HCEC 1CT (cell line): ENCODE measurements around the gene GREB1.
"Not testable (repeated sequence)": the region's sequence is repeated elsewhere in the genome, so short reads cannot be mapped to it uniquely, and the experiment has no call there.

Experiments
- DNase-seq: peaks from one replicate; pipeline ENCODE4 v3.0.0-alpha.2; 2017

The GREB1 gene

DNA sequence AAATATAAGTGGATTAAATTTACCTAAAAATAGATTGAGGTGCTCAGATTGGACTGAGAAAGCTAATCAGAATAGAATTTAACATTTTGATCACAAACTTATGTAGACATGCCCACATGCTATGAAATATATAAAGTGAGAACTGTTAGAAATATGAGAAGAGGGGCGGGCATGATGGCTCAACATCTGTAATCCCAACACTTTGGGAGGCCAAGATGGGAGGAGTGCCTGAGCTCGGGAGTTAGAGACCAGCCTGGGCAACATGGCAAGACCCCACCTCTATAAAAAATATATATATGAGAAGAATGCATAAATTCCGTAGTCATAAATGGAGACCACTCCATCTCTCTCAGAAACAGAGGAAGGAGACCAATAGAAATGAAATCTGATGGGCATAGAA, 110.4 kb downstream of the GREB1 start:
- no peak for DNase-seq

DNA sequence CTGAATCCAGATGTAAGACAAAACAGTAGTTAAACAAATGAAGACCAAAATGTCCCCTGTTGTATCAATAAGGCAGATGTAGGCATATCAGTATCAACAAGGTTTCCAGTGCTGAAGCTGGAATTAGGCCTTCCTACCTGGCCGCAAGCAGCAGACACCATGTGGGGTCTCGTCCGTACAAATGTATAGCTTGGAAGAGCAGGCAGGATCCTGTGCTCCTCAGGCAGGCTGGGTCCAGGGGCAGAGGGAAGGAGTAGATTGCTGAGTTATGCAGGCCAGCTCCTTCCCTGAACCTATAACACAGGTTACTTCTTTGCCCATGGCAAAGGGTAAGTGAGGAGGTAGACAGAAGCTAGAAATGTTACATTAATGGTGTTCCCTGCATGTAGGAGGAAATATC, 112.7 kb downstream of the GREB1 start:
- DNase-seq = no peak

DNA sequence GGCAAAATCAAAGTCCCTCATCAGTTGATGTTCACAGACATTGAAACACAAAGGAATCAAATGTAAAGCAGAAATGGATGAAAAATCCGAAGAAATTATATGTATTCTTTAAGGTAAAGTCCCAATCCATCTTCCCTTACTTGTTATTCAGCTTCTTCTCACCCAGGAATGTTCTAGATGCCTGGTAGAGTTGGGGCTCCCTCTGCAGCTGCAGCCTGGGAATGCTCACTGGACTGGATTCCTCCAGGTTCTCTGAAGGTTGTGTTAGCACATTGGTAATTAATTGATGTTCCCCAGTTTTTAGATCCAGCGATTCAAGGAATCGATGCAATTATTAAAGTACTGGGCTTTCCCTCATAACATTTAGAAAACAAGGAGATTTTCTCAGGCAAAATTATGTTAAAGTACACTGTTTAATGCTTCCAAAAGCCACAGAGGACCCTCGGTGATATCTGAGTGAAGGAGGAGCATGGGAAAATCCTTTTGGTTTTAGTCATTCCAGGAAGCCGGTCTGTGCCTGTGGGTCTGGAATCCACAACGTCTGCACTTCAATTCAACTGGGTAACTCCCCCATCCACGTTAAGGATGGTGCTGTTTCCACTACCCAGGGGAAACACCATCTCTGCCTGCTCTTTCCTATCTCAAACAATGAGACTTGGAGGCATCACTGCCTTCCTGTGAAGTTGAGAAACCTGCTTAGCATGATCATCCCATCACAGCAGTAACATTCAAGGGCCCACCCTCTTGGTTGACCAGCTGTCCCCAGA, 114.2 kb downstream of the GREB1 start:
- DNase-seq = peak; percentile 21

DNA sequence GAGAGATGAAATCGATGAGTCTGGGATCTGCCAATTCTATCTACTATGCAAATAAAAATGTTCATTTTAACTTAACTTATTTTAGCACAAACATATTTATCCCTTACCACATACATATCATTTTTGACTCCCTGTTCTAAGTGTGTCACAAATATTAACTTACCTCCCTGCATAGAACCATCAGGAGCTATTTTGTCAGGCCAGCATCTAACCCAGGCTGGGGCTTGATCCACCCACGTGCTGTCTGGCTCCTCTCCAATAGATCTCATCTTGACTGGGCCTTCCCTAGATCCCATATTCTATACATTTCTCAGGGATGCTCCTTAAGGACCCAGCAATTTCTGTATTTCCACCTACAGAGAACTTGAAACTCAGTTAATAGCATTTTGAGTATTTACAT, 115.2 kb downstream of the GREB1 start:
- no peak for DNase-seq

DNA sequence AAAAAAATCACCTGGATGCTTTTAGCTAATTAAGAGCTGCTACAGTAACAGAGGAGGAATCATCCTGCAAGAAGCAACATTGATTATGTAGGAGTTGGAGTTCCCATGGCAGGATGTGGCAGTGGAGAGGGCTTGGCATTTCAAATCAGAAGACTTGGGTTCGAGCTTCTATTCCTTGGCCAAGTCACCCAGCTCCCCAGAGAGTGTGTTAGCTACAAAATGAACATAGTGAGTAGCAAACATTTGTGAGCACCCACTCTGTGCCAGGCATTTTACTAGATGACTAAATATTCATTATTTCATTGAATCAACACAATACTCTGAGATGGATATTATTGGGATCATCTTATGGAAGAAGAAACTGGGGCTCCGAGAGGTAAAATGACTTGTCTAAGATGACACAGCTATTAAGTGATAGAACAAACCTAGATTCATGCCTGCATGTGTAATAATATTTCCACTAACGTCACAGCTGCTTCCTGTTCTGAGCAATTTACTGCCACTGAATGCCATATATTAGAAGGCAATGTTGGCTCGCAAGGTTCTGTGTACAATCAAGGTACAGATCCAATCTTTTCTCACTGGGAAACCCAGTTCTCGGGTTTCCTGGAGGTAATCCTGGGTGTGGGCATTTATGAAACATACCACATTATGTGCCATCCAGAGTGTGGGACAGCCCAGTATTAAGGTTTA, 118.2 kb downstream of the GREB1 start:
- DNase-seq = no peak

DNA sequence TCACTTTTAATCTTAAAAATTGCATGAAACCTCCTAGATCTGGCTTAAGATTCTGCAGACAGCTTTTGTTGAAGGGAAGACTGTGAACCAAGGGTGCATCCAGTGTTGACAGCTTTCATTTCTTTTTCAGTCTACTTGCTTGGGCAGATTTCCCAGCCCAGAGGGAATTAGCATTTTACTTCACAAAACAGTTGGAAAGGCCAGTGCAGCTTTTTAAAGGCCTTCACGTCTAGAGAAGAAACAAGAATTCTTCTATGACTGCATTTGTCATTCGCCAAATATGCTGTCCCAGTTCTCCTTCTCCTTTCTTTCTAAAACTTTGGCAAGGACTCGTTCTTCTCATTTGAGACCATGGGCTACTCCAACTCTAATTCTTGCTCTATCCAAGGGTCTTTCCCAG, 118.7 kb downstream of the GREB1 start:
- no peak for DNase-seq

DNA sequence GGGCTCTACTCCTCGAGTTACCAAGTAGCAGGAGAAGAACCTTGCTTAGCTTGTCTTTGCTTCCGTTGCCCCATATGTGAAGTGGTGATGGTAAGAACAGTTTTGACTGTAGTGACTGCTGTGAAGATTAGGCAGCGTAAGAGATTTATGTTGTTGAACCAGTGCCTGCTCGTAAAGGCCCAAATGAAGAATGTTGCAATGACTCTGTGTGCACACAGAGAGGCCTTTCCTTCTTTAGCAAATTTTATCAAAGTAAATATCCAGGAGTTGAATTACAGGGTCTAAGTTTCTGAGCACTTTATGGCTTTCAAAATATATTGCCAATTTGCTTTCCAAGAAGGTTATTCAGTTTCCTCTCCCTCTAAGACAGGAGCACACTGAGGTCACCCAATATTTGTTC, 121.7 kb downstream of the GREB1 start:
- no peak for DNase-seq

DNA sequence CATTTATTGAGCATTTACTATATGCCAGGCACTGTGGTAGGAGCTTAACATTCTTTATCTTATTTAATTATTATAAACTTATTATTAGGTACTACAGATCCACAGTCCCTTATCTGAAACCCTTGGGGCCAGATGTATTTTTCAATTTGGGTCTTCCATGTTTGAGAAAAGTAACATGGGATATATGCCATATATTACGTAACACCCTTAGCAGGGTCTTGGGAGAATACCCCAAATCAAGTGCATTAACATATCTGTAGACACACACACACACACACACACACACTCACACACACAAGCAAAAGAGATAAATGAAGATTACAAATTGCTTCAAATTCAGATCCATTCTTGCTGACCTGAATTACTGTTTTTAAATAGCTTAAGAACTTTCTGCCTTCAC, 122.4 kb downstream of the GREB1 start:
- DNase-seq = no peak

DNA sequence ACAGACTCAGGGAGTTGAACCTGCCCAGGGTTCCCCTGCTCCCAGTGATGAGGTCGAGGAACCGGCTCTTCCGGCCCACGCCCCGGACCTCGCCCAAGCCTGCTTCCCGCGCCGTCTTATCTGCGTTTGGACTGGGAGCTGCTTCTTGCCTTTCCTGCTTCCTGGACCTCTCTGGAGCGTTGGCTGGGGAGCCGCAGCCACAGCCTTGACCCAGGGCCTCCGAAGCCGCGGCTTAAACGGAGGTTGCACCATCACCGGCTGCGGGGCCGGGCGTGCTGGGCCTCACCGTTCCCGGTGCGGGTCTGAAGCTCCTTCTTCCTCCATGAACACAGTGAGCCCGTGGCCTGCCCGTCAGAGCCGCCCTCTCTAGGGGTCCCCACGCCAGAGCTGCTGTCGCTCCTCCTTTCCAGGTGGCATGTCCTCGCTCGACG, 122.8 kb downstream of the GREB1 start:
- DNase-seq = no peak

DNA sequence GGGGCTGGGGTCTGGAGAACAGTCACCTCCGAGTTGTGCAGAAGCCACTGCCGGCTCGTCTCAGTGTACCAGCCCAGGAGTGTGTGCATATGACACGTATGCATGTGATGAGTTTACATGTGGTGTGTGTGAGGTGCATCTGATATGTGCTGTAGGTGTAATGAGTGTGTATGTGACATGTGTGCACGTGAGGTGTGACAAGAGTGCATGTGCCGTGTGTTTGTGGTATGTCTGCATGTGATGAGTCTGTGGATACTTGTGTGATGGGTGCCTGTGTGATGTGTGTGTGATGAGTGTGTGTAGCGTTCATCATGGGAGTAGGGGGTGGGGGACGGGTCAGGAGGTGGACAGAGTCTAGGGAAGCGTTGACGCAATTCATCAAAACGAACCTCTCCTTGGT, 123.3 kb downstream of the GREB1 start:
- DNase-seq = no peak

DNA sequence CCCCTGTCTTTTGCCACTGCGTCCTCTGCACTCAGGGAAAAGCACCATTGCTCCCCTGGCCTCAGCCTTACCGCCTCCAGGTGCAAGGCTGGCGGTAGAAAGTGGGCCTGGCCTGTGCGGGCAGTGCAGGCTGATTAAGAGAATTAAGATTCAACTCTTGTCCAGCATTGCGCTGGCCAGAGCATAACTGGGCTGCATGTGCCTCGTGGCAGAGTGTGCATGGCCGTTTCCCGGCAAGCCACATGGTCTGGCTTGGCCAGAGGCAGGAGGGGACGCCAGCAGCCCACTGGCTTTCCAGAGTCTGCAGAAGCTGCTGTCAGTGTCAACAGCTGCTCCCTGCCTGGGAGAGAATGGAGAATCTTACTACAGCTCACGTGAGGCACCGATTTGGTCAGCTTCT, 123.8 kb downstream of the GREB1 start:
- DNase-seq = no peak

DNA sequence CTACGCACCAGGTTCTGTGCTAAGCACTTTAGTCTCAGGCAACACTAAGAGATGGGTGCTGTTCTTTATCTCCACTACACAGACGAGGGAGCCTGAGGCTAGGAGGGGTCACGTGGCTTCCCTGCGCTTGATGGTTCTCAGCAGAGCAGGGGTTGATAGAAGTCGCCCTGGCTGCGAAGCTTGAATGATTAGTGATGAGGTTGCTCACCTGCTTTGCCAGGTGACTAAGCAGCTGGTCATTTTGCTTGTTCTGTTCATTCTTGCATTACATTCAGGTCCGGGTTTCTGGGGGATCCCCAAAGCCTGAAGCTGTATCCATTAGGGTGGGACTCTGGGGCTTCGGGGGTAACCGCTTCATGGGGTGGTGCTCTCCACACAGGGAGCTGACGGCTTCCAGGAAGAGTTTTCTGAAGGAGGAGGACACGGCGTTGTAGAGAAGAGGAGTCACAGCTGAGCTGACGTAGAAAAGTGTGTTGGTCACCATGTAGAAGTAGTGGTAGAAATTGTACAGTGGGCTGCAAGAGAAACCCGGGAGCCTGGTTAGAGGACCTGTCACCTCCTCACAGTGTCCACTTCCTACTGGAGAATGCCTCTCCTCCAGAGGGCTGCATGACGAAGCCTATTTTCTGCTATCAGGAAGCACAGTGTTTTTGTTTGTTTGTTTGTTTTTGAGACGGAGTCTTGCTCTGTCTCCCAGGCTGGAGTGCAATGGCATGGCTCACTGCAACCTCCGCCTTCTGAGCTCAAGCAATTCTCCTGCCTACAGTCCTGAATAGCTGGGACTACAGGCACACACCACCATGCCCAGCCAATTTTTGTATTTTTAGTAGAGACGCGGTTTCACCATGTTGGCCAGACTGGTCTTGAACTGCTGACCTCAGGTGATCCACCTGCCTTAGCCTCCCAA, 124.6 kb downstream of the GREB1 start:
- no peak for DNase-seq

DNA sequence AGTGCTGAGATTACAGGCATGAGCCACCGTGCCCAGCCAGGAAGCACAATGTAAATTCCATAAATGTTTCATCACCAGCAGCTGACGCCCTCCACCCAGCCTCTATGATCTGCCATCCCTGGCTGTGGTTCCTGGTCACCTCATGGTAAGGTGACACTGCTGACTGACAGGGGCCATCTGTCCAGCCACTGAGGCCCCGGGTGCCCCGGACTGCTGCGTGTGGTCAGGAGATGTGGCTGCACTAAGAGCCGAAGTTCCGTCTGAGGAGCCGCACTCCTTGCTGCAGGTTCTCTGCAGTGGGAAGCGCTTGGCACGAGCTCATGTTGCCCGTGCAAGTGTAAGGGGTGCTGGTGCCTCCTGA, 125.2 kb downstream of the GREB1 start:
- no peak for DNase-seq

DNA sequence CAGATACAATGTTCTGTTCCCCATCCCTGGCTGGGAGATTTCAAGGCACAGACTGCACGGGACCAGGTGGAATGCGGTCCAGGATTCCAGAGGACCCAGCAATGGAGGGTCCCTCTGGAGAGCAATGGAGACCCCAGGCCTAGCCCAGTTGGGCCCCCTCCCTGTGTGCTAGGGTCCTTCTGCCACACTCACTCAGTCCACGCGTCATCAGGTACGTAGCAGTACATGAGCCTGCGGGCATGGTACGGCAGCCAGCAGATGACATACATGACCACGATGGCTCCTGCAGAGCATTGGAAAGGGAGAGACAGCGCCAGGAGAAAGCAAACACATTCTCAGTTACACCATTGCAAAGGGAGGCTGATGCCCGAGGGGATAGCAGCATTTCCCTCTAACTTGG, 126.0 kb downstream of the GREB1 start:
- no peak for DNase-seq

DNA sequence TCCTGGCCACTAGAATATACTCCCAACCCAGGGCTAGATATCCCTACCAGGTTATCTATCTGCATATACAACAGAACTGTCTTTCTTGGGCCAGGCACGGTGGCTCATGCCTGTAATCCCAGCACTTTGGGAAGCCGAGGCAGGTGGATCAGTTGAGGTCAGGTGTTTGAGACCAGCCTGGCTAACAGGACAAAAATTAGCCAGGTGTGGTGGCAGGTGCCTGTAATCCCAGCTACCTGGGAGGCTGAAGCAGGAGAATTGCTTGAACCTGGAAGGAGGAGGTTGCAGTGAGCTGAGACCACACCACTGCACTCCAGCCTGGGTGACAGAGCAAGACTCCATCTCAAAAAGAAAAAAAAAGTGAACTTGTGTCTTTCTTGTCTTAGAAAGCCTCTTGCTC, 126.6 kb downstream of the GREB1 start:
- DNase-seq = not testable (repeated sequence)

DNA sequence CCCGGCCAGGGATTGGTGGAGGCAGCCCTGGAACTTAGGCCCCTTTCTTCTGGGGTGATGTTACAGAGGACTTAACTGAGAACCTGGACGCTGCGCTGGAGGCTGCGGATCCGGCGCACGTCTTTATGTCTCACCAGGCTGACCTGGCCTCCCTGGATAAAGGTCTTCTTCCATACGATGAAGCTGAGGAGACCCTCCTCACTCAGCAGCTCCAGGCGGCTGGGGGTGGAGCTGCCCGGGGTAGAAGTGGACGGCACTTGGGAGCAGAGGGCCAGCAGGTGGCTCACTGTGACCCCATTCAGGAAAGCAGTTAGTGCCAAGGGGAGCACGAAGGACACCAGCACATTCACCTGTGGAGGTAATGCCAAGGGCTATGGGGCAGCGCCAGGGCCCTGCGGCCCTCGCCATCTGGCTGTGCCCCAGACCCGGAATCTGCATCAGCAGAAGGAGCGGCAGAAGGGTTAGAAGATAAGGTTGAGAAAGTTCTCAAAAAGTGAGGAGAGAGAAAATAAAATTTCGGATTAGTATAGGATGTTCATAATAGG, 128.1 kb downstream of the GREB1 start:
- no peak for DNase-seq

DNA sequence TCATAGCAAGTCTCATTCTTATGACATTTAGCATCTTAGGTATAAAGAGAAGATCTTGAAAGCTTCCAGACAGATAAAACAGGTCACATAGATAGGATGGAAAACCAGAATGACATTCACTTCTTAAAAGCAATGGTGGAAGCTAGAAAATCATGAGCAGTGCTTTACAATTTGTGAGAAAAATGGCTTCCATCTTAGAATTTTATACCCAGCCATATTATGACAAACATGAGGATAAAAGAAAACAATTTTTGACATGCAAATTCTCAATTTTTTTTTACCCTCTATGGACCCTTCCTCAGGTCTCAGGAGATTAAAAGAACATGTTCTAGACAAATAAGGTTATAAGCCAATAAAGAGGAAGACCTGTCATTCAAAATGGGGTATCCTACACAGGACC, 129.0 kb downstream of the GREB1 start:
- DNase-seq = no peak

DNA sequence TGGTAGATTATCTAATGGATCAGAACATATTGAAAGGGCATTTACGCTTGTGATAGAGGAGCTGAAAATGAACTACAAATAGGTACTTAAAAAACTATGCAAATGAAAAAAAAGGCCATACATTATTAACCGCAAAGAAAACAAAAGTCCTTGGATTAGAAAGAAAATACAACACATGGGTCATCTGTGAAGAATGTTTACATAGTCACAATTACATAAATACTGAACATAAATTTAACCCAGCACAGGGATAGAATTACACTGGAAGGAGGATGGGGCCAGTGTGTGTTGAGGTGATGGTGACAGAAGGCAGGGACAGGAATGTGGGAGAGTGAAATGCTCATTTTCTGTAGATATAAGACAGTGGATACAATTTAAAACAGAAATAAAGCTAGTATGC, 129.6 kb downstream of the GREB1 start:
- DNase-seq = peak; percentile 63

DNA sequence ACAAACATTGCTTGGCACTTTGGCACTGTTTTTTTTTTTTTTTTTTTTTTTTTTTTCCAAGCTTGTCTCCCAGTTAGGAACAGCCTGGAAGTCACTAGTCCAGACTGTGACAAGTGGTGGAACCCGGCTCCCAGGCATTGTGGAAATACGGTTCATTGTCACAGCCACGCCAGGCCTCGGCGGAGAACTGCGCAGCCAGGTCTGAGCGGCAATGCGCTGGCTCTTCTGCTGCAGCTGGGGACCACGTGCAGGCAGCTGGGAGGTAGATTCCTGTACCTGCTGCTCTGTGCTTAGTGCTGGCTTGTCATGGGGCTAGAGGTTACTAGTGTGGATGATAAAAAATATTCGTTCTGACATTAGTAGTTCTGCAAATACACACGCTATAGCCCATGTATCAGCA, 131.2 kb downstream of the GREB1 start:
- DNase-seq = no peak

DNA sequence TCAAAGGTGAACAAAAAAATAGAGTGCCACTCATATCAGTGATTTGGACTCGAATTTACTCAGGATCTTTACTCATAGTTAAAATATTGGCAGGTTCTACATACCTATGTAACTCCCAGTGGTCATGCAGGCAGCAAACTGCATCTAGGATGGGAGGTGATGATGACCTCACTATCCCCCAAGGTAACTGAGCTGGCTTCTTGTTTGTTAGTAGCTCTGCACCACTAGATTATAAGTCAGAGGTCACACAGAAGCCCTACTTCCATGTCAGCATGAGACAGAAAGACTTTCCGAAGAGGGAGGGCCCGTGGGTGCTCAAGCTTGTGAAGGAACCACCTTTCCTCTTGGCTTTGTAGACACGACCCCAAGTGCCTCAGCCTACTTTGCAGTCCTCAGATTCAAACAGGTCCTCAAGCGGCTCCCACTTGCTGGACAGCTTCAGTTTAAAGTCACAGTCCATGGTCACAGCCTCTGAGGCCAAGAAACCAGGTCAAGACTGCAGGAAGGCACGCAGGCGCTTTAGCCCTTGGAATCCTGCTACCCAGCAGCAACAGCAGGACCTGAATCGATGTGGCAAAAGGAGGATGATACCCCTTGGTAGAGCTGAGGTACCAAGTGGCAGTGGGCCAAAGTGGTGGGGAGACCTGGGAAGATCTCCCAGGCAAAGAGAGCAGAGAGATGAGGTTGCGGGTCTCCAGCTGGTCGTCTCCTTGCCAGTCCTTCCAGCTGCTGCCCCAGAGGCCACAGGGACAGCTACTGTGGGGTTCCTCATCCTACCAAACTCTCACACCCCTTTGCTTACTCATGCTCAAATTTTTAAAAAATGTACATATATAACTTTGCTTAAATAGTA, 131.9 kb downstream of the GREB1 start:
- no peak for DNase-seq

DNA sequence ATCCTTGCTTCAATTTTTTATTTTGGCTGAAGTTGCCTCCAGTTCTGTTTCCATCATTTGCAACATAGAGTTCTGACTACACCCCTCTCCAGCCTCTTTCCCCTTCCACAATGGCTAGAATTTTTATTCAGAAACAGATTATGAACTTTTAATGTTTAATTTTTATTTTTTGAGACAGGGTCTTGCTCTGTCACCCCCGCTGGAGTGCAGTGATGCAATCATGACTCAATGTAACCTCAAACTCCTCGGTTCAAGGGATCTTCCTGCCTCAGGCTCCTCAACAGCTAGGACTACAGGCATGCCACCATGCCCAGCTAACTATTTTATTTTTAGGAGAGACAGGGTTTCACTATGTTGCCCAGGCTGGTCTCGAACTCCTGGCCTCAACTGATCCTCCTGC, 133.3 kb downstream of the GREB1 start:
- peak; percentile 26 for DNase-seq

DNA sequence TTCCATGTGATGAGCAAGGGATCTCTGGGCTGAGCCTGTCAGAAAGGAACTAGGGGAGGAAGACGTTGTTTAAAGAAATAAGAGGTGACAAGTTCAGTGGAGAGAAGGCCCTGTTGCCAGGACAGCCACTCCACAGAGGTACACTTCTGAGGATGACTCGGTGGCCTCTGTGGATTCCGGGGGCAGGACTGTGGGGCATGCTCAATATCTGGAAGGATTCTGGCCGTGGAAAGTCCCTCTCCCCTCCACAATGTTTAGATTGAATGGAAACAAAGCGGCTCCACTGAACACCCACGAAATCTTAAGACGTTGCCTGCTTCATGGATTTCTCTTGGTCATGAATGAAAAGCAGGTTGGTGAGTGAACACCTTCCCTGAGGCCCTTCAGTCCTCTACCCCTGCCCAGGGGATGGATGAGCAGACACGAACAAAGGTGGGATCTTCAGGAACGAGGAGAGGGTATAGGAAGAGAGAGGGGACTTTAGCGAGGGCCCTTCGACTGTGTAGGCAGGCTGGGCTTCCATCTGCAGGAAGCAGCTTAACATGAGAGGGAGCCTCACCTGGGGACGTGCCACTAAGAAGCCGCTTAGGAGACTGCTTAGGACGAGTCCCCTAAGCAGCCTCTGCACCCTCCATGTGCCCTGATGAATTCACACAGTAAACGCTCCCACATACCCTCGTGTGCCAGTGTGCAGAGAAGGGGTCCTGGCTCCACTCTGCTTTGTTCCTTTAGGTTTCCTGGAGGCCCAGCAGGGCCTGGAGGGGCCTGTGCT, 134.2 kb downstream of the GREB1 start:
- no peak for DNase-seq
